Umbilical cord (tissue), 2 donors: ENCODE measurements around the gene ARMC9. TPM values are rescaled to one million over a fixed set of nuclear protein-coding genes. Genes with fewer than 3 reads are reported as not detected.
"Not testable (repeated sequence)": the region's sequence is repeated elsewhere in the genome, so short reads cannot be mapped to it uniquely, and the experiment has no call there.

Experiments
- DNase-seq: peaks from one replicate; pipeline ENCODE4 v3.0.0-alpha.2; 2015; ENCODE audit warnings: low spot score
- total RNA-seq: library from RNA; depleted of rRNA; stranded (reverse); fragments of >200 nt; gene quantifications from one replicate; pipeline ENCODE4 v1.2.3, GENCODE V29; 2014; ENCODE audit warnings: low replicate concordance; ENCODE audit not compliant: insufficient read depth

The ARMC9 gene
- total RNA-seq, 1 donor from 2014 or later: 25.8 TPM

GRCh38 chr2:231183851-231184250 lies 14.6 kb upstream of the ARMC9 start:
- no peak for DNase-seq

DNA sequence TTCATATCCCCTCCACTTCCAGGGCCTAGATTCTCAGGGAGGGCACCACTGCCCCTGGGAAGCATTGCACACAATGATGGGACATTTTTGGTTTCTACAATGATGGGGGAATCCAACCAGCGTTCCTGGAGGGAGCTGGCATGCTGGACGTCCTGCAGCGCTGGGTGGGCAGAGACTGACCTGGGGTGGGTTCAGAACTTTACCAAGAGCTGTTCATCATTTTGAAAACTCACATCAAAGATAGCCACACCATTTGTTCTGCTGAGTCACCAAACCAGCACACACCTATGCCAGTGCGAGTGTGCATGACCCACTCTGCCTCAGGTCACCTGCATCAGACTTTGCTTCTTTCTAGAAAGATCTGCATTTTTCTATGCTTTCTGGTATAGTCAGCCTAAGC lies 14.1 kb upstream of the ARMC9 start:
- DNase-seq: no peak

DNA sequence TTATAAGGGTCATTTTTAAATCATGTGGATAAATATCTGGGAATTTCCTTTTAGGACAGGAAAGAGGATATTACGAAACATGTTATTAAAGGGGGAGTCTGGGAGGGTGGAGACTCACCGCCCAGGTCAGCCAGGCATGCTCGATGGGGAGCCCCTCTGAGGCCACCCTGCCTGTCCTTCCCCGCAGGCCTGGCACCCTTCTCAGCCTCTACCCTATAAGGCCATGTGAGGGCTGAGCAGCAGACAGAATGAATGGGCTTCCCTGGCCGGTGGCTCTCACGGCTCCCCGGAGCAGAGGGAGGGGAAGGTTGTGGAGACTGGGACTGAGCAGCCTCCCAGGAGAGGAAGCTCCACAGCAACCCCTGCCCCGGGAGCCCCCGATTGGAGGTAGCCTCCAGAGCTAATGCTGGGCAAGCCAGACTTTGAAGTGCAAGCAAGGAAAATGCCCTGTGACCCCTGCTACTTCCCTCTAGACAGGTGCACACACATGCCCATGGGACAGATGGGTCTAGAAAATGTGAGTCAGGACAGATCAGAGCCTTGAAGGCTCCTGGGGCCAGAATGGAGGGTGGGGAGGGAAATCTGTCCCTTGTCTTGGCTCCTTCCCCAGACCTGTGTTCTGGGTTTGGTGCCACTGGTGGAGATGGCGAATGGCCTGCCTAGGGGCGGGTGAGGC lies 13.2 kb upstream of the ARMC9 start:
- DNase-seq: no peak

- no peak for DNase-seq
These were observed 12.5 kb upstream of the ARMC9 start for GRCh38 chr2:231185886-231186285.

DNA sequence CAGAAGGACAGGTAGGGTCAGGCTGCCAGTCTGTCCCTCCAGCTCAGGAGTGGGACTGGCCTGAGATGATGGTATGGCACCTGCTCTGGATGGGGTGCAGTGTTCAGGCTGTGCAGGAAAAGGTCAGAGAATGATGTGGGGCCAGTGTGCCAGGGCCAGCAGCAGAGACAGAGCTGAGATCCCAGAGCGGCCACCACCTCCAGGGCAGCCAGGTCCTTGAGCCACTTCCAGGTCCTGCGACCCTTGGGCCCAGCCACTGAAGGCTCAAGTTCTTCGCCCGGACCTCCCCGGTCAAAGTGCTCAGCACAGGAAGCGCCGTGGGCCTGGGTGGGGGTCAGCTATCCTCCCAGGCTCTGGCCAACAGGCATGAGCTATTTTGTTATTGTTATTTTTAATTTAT lies 12.1 kb upstream of the ARMC9 start:
- DNase-seq: no peak

DNA sequence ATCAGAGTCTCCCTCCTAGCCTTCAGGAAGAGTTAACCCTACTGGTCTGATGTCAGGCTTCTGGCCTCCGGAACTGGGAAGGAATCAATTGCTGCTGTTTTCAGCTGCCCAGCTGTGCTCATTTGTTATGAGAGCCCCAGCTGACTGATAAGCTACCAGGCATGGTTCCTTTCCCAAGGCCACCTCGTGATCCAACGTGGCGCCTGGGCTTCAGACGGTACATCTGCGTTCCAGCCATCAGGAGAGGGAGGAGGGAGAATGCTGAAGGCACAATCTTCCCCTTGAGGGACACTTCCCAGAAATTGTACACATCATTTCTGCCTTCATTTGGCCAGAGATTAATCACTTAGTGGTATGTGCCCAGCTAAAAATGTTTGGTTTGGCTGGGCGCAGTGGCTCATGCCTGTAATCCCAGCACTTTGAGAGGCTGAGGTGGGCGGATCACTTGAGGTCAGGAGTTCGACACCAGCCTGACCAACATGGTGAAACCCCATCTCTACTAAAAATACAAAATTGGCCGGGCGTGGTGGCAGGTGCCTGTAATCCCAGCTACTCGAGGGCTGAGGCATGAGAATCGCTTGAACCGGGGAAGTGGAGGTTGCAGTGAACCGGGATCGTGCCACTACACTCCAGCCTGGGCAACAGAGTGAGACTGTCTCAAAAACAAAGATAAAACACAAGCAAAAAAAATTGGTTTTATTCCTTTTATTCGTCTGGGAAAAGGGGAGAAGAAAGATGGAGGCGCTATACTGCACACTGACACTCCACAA lies 10.5 kb upstream of the ARMC9 start:
- DNase-seq: no peak

- DNase-seq: no peak
These were observed 9.8 kb upstream of the ARMC9 start for GRCh38 chr2:231188506-231189170.

GRCh38 chr2:231189171-231189530 lies 9.3 kb upstream of the ARMC9 start:
- DNase-seq: no peak

DNA sequence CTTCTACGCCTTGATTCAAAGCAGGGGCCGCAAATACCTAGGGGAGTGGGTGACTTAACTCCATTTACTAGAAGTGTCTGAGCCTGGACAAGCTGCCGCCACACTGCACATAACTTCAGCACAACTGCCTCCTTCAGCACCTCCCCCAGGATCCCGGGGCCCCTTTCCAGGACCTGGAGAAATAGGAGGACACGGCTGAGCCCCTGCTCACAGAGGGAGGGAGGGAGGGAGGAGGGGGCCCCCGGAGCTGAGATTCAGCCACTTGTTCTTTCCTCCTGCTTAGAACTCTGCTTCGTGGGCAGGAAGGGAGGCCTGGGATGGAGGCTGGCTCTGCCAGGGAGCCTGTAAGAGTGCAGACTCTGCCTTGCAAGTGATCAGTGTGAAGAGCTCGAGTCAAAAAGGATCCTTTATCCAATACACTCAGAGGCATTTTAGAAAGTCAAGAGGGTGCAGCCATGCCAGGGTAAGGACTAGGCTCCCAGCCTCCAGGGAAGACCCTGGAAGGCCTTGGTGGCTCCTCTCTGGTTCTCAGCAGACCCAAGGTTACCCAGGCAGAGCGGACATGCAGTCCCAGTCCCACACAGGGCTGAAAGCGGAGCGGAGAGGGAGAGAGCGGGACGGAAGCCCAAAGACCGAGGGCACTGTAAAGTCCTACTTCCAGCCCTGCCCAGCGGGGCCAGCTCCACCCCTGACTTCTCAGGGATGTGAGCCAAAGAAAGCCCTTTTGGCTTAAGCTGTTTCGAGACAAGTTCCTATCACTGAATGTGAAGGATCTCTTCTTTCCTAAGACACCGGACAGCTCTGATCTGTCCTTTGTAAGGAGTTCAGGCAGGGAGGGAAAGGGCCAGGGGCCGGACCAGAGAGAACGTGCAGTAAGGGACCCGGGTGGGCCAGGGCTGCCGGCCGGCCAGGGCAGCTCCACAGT lies 8.6 kb upstream of the ARMC9 start:
- DNase-seq: peak; percentile 82

DNA sequence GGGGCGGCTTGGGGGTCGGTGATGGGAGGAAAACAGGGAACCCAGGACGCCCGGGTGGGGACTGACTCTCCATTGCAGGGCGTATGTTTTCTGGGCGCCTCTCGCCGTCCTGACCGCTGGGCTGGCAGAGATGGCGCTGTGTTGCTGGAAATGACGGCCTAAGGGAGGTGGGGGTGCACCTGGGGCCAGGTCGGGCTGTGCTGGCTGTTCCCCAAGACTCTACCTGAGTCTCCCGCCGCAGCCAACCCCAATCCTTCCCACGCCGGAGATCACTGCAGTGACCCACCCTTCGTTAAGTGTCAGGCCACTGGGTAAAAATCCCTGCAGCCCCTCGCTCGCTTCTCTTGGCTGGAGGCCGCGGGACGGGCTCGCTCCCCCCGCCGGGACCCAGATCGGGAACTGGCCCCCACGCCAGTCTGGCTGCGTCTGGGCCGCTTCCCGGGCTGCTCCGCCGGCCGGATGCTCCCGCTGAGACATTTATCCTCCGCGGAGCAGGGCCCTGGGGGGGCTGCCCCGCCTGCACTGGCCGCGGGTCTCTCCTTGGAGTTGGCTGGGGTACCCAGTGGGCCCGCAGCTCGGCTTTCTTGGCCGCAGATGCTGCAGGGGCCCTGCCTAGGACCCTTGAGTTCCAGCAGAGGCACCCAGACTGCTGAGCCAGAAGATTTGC lies 7.8 kb upstream of the ARMC9 start:
- DNase-seq: peak; percentile 67

DNA sequence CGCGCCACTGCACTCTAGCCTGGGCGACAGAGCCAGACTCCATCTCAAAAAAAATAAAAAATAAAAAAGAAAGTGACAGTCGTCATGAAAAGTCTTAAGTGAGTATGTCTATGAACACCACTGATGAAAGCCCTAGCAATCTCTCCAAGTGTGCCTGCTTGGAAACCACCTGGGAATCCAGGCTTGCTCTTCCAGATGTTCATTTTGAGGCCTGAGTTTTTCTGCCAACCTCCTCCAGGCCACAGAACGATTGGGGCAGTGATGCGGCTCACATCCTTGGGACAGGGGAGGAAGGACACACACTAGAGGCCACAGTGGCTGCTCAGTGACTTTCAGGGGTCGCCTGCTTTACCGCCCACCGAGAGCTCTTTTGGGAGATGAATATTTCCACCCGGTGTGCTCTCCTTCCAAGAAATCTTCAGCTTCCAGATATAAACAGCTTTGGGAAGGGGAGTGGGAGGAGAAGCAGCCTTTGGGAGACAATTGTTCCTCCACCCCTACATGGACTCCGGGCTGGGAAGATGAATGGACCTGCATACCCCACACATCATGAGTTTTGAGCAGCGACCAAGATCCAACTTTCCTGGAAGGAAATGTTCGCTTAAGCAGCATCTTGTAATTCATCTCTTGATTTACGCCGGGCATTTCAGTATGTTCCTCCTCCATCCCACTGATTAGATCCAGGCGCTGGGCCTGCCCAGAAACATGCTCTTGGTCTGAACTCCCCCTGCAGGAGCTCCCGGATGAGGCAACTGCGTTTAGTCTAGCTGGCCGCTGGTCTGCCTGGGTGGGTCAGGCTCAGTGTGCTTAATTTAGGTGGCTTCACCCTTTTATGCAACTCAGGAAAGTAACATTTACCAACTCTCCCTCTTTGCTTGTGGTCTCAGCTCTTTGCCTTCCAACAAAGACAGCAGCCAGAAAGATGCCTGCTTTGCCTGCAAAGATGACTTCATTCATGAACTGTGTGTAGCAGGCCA lies 6.2 kb upstream of the ARMC9 start:
- peak; percentile 91 for DNase-seq

- DNase-seq: no peak
These were observed 5.2 kb upstream of the ARMC9 start for GRCh38 chr2:231193216-231193615.

- DNase-seq: no peak
These were observed 1.8 kb upstream of the ARMC9 start for GRCh38 chr2:231196592-231196991.

DNA sequence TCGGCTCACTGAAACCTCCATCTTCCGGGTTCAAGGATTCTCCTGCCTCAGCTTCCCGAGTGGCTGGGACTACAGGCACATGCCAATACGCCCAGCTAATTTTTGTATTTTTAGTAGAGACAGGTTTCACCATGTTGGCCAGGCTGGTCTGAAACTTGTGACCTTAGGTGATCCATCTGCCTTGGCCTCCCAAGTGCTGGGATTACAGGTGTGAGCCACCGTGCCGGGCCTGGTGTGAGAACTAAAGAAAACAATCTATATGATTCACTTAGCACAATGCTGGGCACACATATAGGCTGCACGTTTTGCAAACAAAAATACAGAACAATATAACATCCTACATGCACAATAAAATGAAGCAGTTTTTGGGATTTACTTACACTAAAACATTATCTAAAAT lies 1.2 kb upstream of the ARMC9 start:
- DNase-seq: not testable (repeated sequence)

- no peak for DNase-seq
These were observed 633 bp upstream of the ARMC9 start for GRCh38 chr2:231197706-231198290.

GRCh38 chr2:231199219-231199618 lies 788 bp downstream of the ARMC9 start:
- DNase-seq: no peak

DNA sequence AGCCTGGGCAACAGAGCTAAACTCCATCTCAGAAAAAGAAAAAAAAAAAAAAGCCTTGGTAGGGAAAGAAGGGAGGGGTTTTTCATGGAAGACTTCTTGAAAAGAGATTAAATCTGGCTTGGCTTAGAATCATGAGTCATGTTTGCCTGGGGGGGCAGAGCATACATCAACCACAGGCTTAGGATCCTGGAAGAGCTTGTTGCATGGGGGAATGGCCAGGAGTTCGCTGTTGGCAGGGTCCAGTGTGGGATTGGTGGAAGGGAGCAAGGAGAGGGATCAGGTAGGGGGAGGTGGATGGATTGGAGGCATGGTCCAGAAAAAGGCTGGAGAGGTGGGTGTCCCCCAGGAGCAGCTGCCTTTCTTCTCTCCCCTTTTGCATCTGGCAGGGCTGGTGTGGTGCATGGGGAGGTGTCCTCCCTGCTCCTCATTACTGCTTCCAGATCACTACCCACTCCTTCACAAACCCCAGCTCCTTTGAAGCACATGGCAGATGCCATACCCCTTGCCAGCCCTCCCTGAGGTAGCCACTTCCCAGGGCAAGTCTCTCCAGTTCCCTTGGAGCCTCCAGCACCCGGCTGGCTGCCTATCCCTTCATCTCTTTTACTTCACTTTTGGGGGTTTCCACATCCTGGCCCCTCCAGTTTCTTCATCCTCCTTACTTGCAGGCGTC lies 2.5 kb downstream of the ARMC9 start:
- DNase-seq: no peak

- DNase-seq: no peak
These were observed 3.0 kb downstream of the ARMC9 start for GRCh38 chr2:231201475-231201814.

DNA sequence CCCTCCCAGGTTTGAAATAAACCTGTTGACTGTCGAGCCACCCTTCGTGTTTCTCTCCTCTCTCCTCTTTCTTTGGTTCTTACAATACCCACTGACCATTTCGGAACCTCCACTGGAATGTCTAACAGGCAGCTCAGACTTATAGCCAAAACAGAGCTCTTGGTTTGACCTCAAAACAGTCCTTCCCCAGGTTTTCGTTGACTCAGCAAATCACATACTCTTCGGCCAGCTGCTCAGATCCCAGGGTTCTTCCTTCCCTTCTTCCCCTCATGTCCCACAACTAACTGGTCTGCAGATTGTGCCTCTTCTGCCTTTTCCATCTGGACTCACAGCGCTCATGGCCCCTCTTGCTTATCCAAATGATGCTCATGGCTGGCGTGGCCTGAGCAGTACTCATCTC lies 4.7 kb downstream of the ARMC9 start:
- no peak for DNase-seq
